Uterine smooth muscle cell (primary cell): ENCODE measurements around the gene MNDA. TPM values are rescaled to one million over a fixed set of nuclear protein-coding genes. Genes with fewer than 3 reads are reported as not detected.

Source experiments
- total RNA-seq: library from RNA; depleted of rRNA; stranded (reverse); fragments of >200 nt; gene quantifications from 2 replicates; pipeline ENCODE4 v1.2.3, GENCODE V29; 2014

Gene MNDA
- total RNA-seq, result not detected in 2 replicates

DNA sequence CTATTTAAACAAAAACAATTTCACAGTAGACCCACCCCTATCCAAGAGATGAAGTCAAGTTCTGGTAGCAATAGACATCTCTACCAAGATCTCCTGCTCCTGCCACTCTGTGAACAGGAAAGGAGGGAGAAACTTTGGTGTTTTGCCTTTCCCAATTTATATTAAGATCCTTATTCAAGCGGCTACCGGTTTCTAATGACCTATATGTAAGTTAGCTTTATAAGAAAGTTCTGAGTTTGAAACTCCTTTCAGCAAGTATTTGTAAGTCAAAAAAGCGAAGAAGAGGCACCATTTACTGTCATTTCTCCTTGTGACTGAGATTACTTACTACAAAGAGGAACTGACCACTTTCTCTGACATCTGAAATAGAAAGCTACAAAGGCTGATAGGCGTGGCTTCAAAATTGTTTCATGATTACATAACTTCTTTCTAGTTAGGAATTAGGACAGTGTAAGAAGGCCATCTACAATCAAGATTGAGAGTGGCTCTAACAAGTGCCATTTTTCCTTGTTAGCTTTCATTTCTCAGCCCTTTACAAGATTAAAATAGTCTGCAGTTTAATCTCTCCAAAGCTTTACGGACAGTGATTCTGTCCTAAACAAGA is at the start of gene MNDA:
Gene MNDA, plus strand, starts transcription at position 448 of the 604 bp plus-strand sequence. CDS start 10,803 bp downstream, outside the sequence.

Other genes starting within 250 kb of the MNDA start
- under 0.01 and 0.22 TPM in 2 replicates for gene OR10Z1, start 226.1 kb upstream of the MNDA start, total RNA-seq
- gene SPTA1, start 144.6 kb upstream of the MNDA start, total RNA-seq, result not detected in 2 replicates
- not detected in 2 replicates for gene OR6K2, start 130.7 kb upstream of the MNDA start, total RNA-seq
- gene OR6K3, start 110.6 kb upstream of the MNDA start, total RNA-seq, result 0.12 TPM in 1 of 2 replicates, not detected in the other
- 0.12 TPM in 1 of 2 replicates, not detected in the other for gene OR6K6, start 76.6 kb upstream of the MNDA start, total RNA-seq
- gene OR6N1, start 59.2 kb upstream of the MNDA start, total RNA-seq, result not detected in 2 replicates
- gene OR6N2, start 50.1 kb upstream of the MNDA start, total RNA-seq, result not detected in 2 replicates
- not detected in 2 replicates for gene PYHIN1, start 100.2 kb downstream of the MNDA start, total RNA-seq
- gene IFI16, start 178.6 kb downstream of the MNDA start, total RNA-seq, result 93.3 and 117 TPM in 2 replicates
- gene AIM2, start 245.4 kb downstream of the MNDA start, total RNA-seq, result 0.11 TPM in 1 of 2 replicates, not detected in the other